Heart left ventricle (tissue), 16 donors: ENCODE measurements around the gene ZBTB20. TPM values are rescaled to one million over a fixed set of nuclear protein-coding genes. Genes with fewer than 3 reads are reported as not detected.

Experiments
- ATAC-seq, 4 donors: fragments of 200-7000 bp; cut with Tn5 transposase; one replicate each; pipeline ENCODE4 v1.9.1; 2020 to 2022; ENCODE audit warnings: moderate library complexity in 4 of 4, mild to moderate bottlenecking in 3 of 4, moderate number of reproducible peaks in 1 of 4
- DNase-seq, 5 donors: peaks; one replicate each; pipeline ENCODE4 v3.0.0-alpha.2; 2020
- H3K27ac ChIP-seq, 12 donors: fragments of 200-600 bp; sonication (generic) in 4 of 12; one replicate each; pipeline versions ENCODE4 v1.5.0 to v1.8.0; 2016 to 2022; ENCODE audit warnings: mild to moderate bottlenecking in 2 of 12
- H3K27me3 ChIP-seq, 9 donors: fragments of 200-600 bp; sonication (generic) in 2 of 9; one replicate each; pipeline versions ENCODE4 v1.5.1 to v1.8.0; 2016 to 2022; ENCODE audit warnings: mild to moderate bottlenecking in 3 of 9
- H3K36me3 ChIP-seq, 9 donors: fragments of 200-600 bp; sonication (generic) in 2 of 9; one replicate each; pipeline versions ENCODE4 v1.5.0 to v1.8.0; 2018 to 2022; ENCODE audit warnings: mild to moderate bottlenecking in 2 of 9
- H3K4me1 ChIP-seq, 12 donors: fragments of 200-600 bp; sonication (generic) in 4 of 12; one replicate each; pipeline versions ENCODE4 v1.5.0 to v1.8.0; 2016 to 2022; ENCODE audit warnings: mild to moderate bottlenecking in 3 of 12
- H3K4me3 ChIP-seq, 12 donors: fragments of 200-600 bp; sonication (generic) in 4 of 12; one replicate each; pipeline versions ENCODE4 v1.5.0 to v1.8.0; 2017 to 2022; ENCODE audit warnings: mild to moderate bottlenecking in 9 of 12, moderate library complexity in 4 of 12
- H3K9me3 ChIP-seq, 12 donors: fragments of 200-600 bp; sonication (generic) in 4 of 12; one replicate each; pipeline versions ENCODE4 v1.5.0 to v1.8.0; 2016 to 2022; ENCODE audit warnings: mild to moderate bottlenecking in 1 of 12
- POLR2A ChIP-seq, 2 donors: fragments of 450-650 bp; IDR thresholded peaks; one replicate each; pipeline ENCODE4 v1.6.1; 2017; ENCODE audit warnings: antibody characterized with exemption in 2 of 2, mild to moderate bottlenecking in 2 of 2, moderate library complexity in 2 of 2
- whole genome bisulfite sequencing, 4 donors: extraction: QIAGEN DNeasy Blood & Tissue Kit in 2 of 4; methylation state at CpG; one replicate each; pipeline versions ENCODE4 v1.1.5 to v1.1.7; 2013 to 2018; 5-methylcytosine and 5-hydroxymethylcytosine counted together
- intact Hi-C, 10 donors: fragments of 100-400 bp; cut with DNase I; formaldehyde crosslinking; loops; one replicate each; pipeline versions ENCODE4 v1.11.1 to v1.14.2; 2022
- polyA plus RNA-seq, 2 donors: library from polyadenylated mRNA; stranded (reverse); fragments of 200-250 nt; gene quantifications; one replicate each; pipeline ENCODE4 v1.2.3, GENCODE V29; 2013
- total RNA-seq, 9 donors: library from RNA; depleted of rRNA in 2 of 9; stranded (reverse); fragments of >200 nt in 2 of 9; fragmentation: NEBNext Ultra II Directional in 3 of 9; extraction: Animal tissue kit (Norgen Biotek cat#: 25700) in 3 of 9; gene quantifications; one replicate each; pipeline versions ENCODE4 v1.1.0 to v1.2.4, GENCODE V29; 2016 to 2023
- TF ChIP-seq, protein P1 (sequence below), 12 donors: fragments of 200-600 bp; sonication (generic) in 4 of 12; IDR thresholded peaks; one replicate each; pipeline versions ENCODE4 v1.5.0 to v1.8.0; 2018 to 2022; ENCODE audit warnings: antibody characterized with exemption in 12 of 12, mild to moderate bottlenecking in 5 of 12
- donor health status: ischemic (EF 13 %, LVEDD 7.1; RV severe dilation, severe dysfunction).
- donor health status: healthy with polysubstance abuse.
- donor health status: DM: no; HTN: yes; CAD: no.
- donor health status: DM: no; HTN: no; CAD: no.
- donor health status: ischemic (EF 25% LVEDD 6.9; RV normal size, moderate dysfunction).
- donor health status: ischemic (EF 25% LVEDD 5.7; RV mildly dilated, moderate dysfunction).
- donor health status: healthy.
- donor health status: DM: yes; HTN: yes; CAD: no.
- donor health status: ischemic (EF 35%, LVEDD 5.7; RV mildly dilated, moderate dysfunction).
- donor health status: nonischemic (EF 11% LVEDD 7.7; RV severe dilation, severe dysfunction).
- donor health status: DM: yes; HTN: yes; CAD: no.
- donor health status: PGD.
- donor health status: ischemic (EF 29% LVEDD 5.4; RV normal size, mild dysfunction).
- donor health status: nonischemic (EF 23%, LVEDD 6.1; RV moderate dilation, normal function).

Gene ZBTB20
- total and polyA plus RNA-seq, 11 donors: 6.2 to 109 (median 77.3) TPM

DNA sequence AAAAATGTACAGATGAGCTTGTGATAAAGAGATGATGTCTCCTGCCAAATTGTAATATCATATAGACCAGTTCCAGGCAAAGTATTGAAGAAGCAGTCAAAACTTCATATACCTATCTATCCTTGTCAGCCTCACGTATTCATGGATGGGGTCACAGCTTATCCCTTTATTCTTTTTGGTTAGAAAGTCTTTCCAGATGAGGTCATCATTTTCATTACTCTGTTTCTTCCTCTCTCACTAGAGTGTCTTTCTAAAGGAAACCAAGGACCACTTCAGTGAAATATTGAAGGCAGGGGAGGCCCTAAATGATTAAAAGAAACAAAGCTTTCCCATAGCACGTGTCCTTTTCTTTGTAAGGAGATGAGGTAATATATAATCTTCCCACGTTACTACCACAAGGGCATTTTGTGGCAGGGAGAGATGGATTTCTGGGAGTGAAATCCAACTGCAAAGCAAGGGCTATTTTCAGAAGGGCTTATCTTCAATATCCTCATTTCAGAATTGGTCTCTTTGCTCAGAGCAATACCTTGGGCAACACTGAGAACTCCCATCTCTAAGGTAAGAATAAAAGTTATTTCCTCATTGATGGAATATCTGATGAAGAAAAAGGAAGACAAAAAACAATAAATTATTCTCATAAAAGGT is 593.0 kb downstream of the ZBTB20 start:
- Histone ChIP-seq H3K9me3 (no peaks in the 10 kb centered on the region), H3K4me3 (no peak overlapping the region), H3K27me3 (no peaks in the 10 kb centered on the region), H3K36me3 (no peaks in the 10 kb centered on the region), H3K4me1 (peaks cover 4 to 55% (median 19%) of the 10 kb centered on the region in 12 donors), H3K27ac (peak overlapping the region in 6 of 12 donors; percentile 0 to 52 (median 28))
- TF ChIP-seq, protein P1, sequence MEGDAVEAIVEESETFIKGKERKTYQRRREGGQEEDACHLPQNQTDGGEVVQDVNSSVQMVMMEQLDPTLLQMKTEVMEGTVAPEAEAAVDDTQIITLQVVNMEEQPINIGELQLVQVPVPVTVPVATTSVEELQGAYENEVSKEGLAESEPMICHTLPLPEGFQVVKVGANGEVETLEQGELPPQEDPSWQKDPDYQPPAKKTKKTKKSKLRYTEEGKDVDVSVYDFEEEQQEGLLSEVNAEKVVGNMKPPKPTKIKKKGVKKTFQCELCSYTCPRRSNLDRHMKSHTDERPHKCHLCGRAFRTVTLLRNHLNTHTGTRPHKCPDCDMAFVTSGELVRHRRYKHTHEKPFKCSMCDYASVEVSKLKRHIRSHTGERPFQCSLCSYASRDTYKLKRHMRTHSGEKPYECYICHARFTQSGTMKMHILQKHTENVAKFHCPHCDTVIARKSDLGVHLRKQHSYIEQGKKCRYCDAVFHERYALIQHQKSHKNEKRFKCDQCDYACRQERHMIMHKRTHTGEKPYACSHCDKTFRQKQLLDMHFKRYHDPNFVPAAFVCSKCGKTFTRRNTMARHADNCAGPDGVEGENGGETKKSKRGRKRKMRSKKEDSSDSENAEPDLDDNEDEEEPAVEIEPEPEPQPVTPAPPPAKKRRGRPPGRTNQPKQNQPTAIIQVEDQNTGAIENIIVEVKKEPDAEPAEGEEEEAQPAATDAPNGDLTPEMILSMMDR (IDR thresholded peaks at IDR 0.05): no peak
- TF ChIP-seq POLR2A (IDR thresholded peaks at IDR 0.05): no peak
- 37 to 51% (median 46%) methylated on average over 3 of the region's 3 CpGs for WGBS, 4 donors
- peak; percentile 26 to 62 (median 54) for ATAC-seq
- no peak for DNase-seq
- intact Hi-C loops: no loop called here

DNA sequence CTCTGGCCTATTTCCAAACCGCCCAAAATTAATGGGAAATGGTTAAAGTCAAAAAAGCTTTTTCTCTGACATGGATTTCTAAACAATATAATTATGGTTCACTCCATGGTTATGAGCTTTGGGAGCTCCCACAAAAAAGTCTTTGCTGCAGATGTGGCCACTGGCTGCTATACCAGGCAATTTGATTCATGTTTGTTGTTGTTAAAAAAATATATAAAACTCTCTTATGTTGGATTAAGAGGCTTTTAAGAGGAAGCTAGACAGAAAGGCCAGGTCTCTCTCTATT is 594.6 kb downstream of the ZBTB20 start:
- ATAC-seq: no peak
- 93 to 100% (median 96%) methylated on average over 1 of the region's 1 CpG for WGBS, 4 donors
- Histone ChIP-seq H3K4me1 (peaks cover 0 to 40% (median 12%) of the 10 kb centered on the region in 12 donors), H3K27ac (peak overlapping the region in 1 of 12 donors; percentile 3), H3K36me3 (no peaks in the 10 kb centered on the region), H3K9me3 (no peaks in the 10 kb centered on the region), H3K27me3 (no peaks in the 10 kb centered on the region), H3K4me3 (no peak overlapping the region)
- intact Hi-C loops: no loop called here
- no peak for TF ChIP-seq POLR2A (IDR thresholded peaks at IDR 0.05)
- TF ChIP-seq, protein P1 (IDR thresholded peaks at IDR 0.05): no peak
- DNase-seq: no peak

DNA sequence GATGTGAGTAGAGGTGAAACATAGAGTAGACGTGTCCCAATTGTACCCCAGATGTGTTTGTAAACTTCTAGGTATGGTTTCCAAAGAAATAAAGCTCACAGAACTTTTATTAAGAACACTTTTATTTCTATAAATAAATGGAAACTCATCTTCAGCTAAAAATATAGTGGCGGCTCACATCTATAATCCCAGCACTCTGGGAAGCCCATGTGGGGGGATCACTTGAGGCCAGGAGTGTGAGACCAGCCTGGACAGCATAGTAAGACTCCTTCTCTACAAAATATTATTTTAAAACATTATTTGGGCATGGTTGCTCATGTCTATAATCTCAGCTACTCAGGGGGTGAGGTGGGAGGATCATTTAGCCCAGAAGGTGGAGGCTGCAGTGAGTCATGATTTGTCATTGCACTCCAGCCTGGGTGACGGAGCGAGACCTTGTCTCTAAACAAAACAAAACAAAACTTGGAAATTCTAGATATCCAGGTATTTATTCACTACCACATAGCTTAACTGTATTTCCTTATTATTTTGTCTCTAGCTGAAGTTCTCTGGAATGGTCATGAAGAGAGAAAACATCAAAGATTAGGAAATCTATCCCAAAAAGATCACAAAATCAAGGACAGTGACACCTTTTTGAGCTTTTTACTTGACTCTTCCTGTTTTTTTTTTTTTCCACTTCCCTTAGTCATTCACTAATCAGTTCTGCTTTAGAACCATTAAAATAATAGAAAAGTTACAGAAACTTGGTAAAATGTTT is 595.1 kb downstream of the ZBTB20 start:
- no peak for TF ChIP-seq POLR2A (IDR thresholded peaks at IDR 0.05)
- TF ChIP-seq, protein P1 (IDR thresholded peaks at IDR 0.05): no peak
- H3K27ac ChIP-seq: no peak overlapping the region
- peaks cover 0 to 34% (median 10%) of the 10 kb centered on the region in 12 donors for H3K4me1 ChIP-seq
- WGBS, 4 donors: 88 to 95% (median 91%) methylated on average over 4 of the region's 4 CpGs
- intact Hi-C loops: no loop called here
- peak in 1 of 4 donors; percentile 64 for ATAC-seq
- no peaks in the 10 kb centered on the region for H3K27me3 ChIP-seq
- DNase-seq: peak in 2 of 5 donors; percentile 39 to 40
- no peaks in the 10 kb centered on the region for H3K36me3 ChIP-seq
- H3K4me3 ChIP-seq: no peak overlapping the region
- H3K9me3 ChIP-seq: no peaks in the 10 kb centered on the region

DNA sequence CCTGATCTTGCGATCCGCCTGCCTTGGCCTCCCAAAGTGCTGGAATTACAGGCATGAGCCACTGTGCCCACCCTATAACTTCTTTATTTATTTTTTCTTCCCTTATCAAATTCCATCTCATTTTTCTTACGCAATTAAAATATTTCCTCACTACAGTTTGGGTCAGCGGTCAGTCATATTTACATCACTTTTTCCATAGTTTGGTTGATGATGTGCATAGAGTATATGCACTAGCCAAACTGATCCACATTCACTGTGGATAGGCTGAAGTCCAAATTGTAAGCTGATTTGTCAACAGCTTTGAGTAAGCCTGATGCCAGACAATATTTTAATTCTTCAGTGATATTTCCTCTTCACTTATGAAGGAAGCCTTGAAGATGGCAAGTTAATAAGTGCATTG is 596.9 kb downstream of the ZBTB20 start:
- peaks cover 0 to 26% (median 10%) of the 10 kb centered on the region in 12 donors for H3K4me1 ChIP-seq
- ATAC-seq: no peak
- TF ChIP-seq, protein P1 (IDR thresholded peaks at IDR 0.05): no peak
- TF ChIP-seq POLR2A (IDR thresholded peaks at IDR 0.05): no peak
- WGBS, 4 donors: 95 to 98% (median 97%) methylated on average over 4 of the region's 4 CpGs
- no peaks in the 10 kb centered on the region for H3K27me3 ChIP-seq
- intact Hi-C loops: no loop called here
- H3K9me3 ChIP-seq: no peaks in the 10 kb centered on the region
- no peak overlapping the region for H3K4me3 ChIP-seq
- no peaks in the 10 kb centered on the region for H3K36me3 ChIP-seq
- no peak for DNase-seq
- no peak overlapping the region for H3K27ac ChIP-seq
